SK-N-SH (cell line): Measurements from ENCODE around the gene WIZ.

ENCODE experiments used
- CTCF ChIP-seq: fragments of 200-600 bp; sonication (generic); IDR thresholded peaks from 2 replicates; pipeline ENCODE4 v1.6.1; 2017; ENCODE audit warnings: antibody characterized with exemption, mild to moderate bottlenecking, moderate library complexity
- FOXJ3 ChIP-seq: sonication (generic); formaldehyde crosslinking; IDR thresholded peaks from 2 replicates; pipeline ENCODE4 v1.5.1; 2020; ENCODE audit warnings: mild to moderate bottlenecking, missing genetic modification reagents
- MXI1 ChIP-seq: IDR thresholded peaks from 2 replicates; pipeline ENCODE4 v1.6.1; 2012; ENCODE audit warnings: mild to moderate bottlenecking, low read depth, low read length, improper control_type of control experiment
- NRF1 ChIP-seq: IDR thresholded peaks from 2 replicates; pipeline ENCODE4 v1.6.1; 2012; ENCODE audit warnings: low read depth, mild to moderate bottlenecking, low read length
- USF1 ChIP-seq: IDR thresholded peaks from 2 replicates; pipeline ENCODE4 v1.4.0; 2012; ENCODE audit warnings: low read depth, borderline replicate concordance
- TF ChIP-seq, protein P1 (sequence below): IDR thresholded peaks from 2 replicates; pipeline ENCODE4 v1.4.0; 2012; ENCODE audit warnings: low read depth

- no peak for TF ChIP-seq USF1
- TF ChIP-seq FOXJ3 (CRISPR knock-in tag): peak; percentile 64; the same call in 1 of the 2 replicates
- TF ChIP-seq, protein P1, sequence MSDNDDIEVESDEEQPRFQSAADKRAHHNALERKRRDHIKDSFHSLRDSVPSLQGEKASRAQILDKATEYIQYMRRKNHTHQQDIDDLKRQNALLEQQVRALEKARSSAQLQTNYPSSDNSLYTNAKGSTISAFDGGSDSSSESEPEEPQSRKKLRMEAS: no peak
- TF ChIP-seq CTCF: no peak
- TF ChIP-seq MXI1: peak; percentile 89
- no peak for TF ChIP-seq NRF1
These were observed 28.0 kb downstream of the WIZ start for GRCh38 chr19:15421721-15422260.
